H1 (cell line): ENCODE measurements around the gene KRTAP9-7.

ENCODE experiments used
- ASH2L ChIP-seq: fragments of 200-600, 300-600 bp; sonication (generic); IDR thresholded peaks from one replicate; pipeline ENCODE4 v1.7.1; 2017; ENCODE audit warnings: low read length
- CTCF ChIP-seq, 3 experiments: IDR thresholded peaks; 1 replicate in 2 of 3; 2 replicates in 1 of 3; pipeline versions ENCODE4 v1.5.1 to v1.6.1; 2011; ENCODE audit warnings: low read length in 3 of 3, mild to moderate bottlenecking in 3 of 3, inconsistent platforms in 2 of 3, low read depth in 1 of 3, moderate library complexity in 1 of 3; ENCODE audit not compliant: insufficient read depth in 1 of 3; ENCODE audit errors: control extremely low read depth in 1 of 3
- EZH2 ChIP-seq: fragments of 200-600 bp; sonication (generic); IDR thresholded peaks from 2 replicates; pipeline ENCODE4 v1.7.1; 2012; ENCODE audit warnings: low read depth, mild to moderate bottlenecking, moderate library complexity, low read length, inconsistent platforms; ENCODE audit not compliant: severe bottlenecking
- POLR2A ChIP-seq, 2 experiments: IDR thresholded peaks; 1 replicate in 1 of 2; 2 replicates in 1 of 2; pipeline ENCODE4 v1.6.1; 2011; ENCODE audit warnings: low read depth in 2 of 2, low read length in 2 of 2, mild to moderate bottlenecking in 2 of 2; ENCODE audit errors: control extremely low read depth in 1 of 2
- RXRA ChIP-seq: IDR thresholded peaks from 2 replicates; pipeline ENCODE4 v1.6.1; 2011; ENCODE audit warnings: low read depth, mild to moderate bottlenecking, low read length, moderate library complexity; ENCODE audit not compliant: insufficient read depth
- ZNF274 ChIP-seq: IDR thresholded peaks from 2 replicates; pipeline ENCODE4 v1.7.0; 2012; ENCODE audit warnings: low read length, borderline replicate concordance; ENCODE audit errors: extremely low read depth

- TF ChIP-seq EZH2 (no peak), CTCF (IDR thresholded peaks at IDR 0.05; ENCODE audit: control extremely low read depth in 1 of 3, insufficient read depth in 1 of 3, low read depth in 1 of 3, low read length in 3 of 3) (no peak), ZNF274 (no peak), POLR2A (IDR thresholded peaks at IDR 0.05; ENCODE audit: control extremely low read depth in 1 of 2, low read depth in 2 of 2, low read length in 2 of 2) (no peak), RXRA (no peak), ASH2L (no peak)
These were observed 28.6 kb downstream of the KRTAP9-7 start for GRCh38 chr17:41304091-41304490.
